GM23248 (cell line): Measurements from ENCODE around the gene ESAM. TPM values are rescaled to one million over a fixed set of nuclear protein-coding genes. Genes with fewer than 3 reads are reported as not detected.

ENCODE experiments used
- DNase-seq: peaks from one replicate; pipeline ENCODE4 v3.0.0-alpha.2; 2015
- H2AFZ ChIP-seq: fragments of 200-600 bp; sonication (generic); 2 replicates; pipeline ENCODE4 v1.6.1; 2016; ENCODE audit warnings: antibody characterized with exemption
- H3F3A ChIP-seq: fragments of 200-600 bp; sonication (generic); 2 replicates; pipeline ENCODE4 v1.6.1; 2016; ENCODE audit warnings: mild to moderate bottlenecking, antibody characterized with exemption, mixed run types; ENCODE audit not compliant: insufficient read depth
- H3K27ac ChIP-seq: fragments of 200-600 bp; sonication (generic); 2 replicates; pipeline ENCODE4 v1.5.1; 2016; ENCODE audit warnings: mild to moderate bottlenecking
- H3K27me3 ChIP-seq: fragments of 200-600 bp; sonication (generic); replicated peaks from 2 replicates; pipeline ENCODE4 v1.6.1; 2016; ENCODE audit warnings: mild to moderate bottlenecking; ENCODE audit not compliant: insufficient read depth
- H3K36me3 ChIP-seq: fragments of 200-600 bp; sonication (generic); 2 replicates; pipeline ENCODE4 v1.6.1; 2016; ENCODE audit warnings: low read depth, mild to moderate bottlenecking
- H3K4me1 ChIP-seq: fragments of 200-600 bp; sonication (generic); 2 replicates; pipeline ENCODE4 v1.6.1; 2016; ENCODE audit warnings: mild to moderate bottlenecking; ENCODE audit not compliant: insufficient read depth
- H3K4me2 ChIP-seq: fragments of 200-600 bp; sonication (generic); one replicate; pipeline ENCODE4 v1.6.1; 2016; ENCODE audit warnings: mild to moderate bottlenecking; ENCODE audit not compliant: unreplicated experiment
- H3K4me3 ChIP-seq: fragments of 200-600 bp; sonication (generic); 2 replicates; pipeline ENCODE4 v1.5.1; 2016; ENCODE audit warnings: mild to moderate bottlenecking
- H3K79me2 ChIP-seq: fragments of 200-600 bp; sonication (generic); 2 replicates; pipeline ENCODE4 v1.6.1; 2016; ENCODE audit warnings: mild to moderate bottlenecking; ENCODE audit not compliant: insufficient read depth
- H3K9ac ChIP-seq: fragments of 200-600 bp; sonication (generic); 2 replicates; pipeline ENCODE4 v1.6.1; 2016; ENCODE audit warnings: mild to moderate bottlenecking
- H3K9me2 ChIP-seq: fragments of 200-600 bp; sonication (generic); 2 replicates; pipeline ENCODE4 v1.6.1; 2016; ENCODE audit warnings: mixed run types, mild to moderate bottlenecking, moderate library complexity; ENCODE audit not compliant: insufficient read depth
- H3K9me3 ChIP-seq: fragments of 200-600 bp; sonication (generic); one replicate; pipeline ENCODE4 v1.6.1; 2017; ENCODE audit warnings: low read depth
- H4K20me1 ChIP-seq: fragments of 200-600 bp; sonication (generic); 2 replicates; pipeline ENCODE4 v1.6.0; 2016; ENCODE audit not compliant: insufficient read depth
- EZH2 ChIP-seq: fragments of 200-600 bp; sonication (generic); IDR thresholded peaks from 2 replicates; pipeline ENCODE4 v1.6.1; 2018; ENCODE audit warnings: antibody characterized with exemption, mild to moderate bottlenecking; ENCODE audit not compliant: insufficient read depth, poor library complexity, severe bottlenecking
- EZH2phosphoT487 ChIP-seq: fragments of 200-600 bp; sonication (generic); IDR thresholded peaks from 2 replicates; pipeline ENCODE4 v1.6.1; 2018; ENCODE audit warnings: antibody characterized with exemption, moderate library complexity, mild to moderate bottlenecking, low read depth; ENCODE audit not compliant: insufficient read depth
- WGBS, 2 experiments: methylation state at CpG; one replicate each; pipeline ENCODE4 v1.1.6; 2015 to 2017; ENCODE audit warnings: low lambda C conversion rate in 2 of 2, low coverage in 1 of 2; ENCODE audit errors: missing lambda C conversion rate in 2 of 2; 5-methylcytosine and 5-hydroxymethylcytosine counted together
- in situ Hi-C: fragments of 300-500 bp; cut with MboI; formaldehyde crosslinking; loops from 2 replicates; pipeline ENCODE4 v1.15.0; 2020
- polyA plus RNA-seq: library from polyadenylated mRNA; unstranded; fragments of >200 nt; fragmentation: Nextera tagmentation; extraction: Ambion mirVana; gene quantifications from 2 replicates; pipeline ENCODE4 v1.2.1, GENCODE V29; 2016
- total RNA-seq: library from RNA; depleted of rRNA; stranded (reverse); fragments of >200 nt; shearing (Covaris generic); gene quantifications from 2 replicates; pipeline ENCODE4 v1.2.3, GENCODE V29; 2014

ESAM gene
- total and polyA plus RNA-seq, 2 experiments from 2014 or later: not detected

- peaks cover 7% of the 10 kb centered on the region for H3K36me3 ChIP-seq
- in situ Hi-C loops: loop anchor here (10.0 kb wide), 1 partner anchor 88 kb away; the partner anchor contains the start of genes SIAE and SPA17
- H3K9ac ChIP-seq: peak overlapping the region; percentile 11; the same call in 1 of the 2 replicates
- peak overlapping the region; percentile 68 for H3K4me3 ChIP-seq
- H3K79me2 ChIP-seq: no peaks in the 10 kb centered on the region
- WGBS, 2 experiments: 1 to 2% methylated on average over 43 to 44 of the region's 45 CpGs
- no peaks in the 10 kb centered on the region for H3F3A ChIP-seq
- peaks cover 43% of the 10 kb centered on the region for H3K27me3 ChIP-seq
- no peak overlapping the region for H3K27ac ChIP-seq
- H3K4me2 ChIP-seq: peak overlapping the region; percentile 79
- TF ChIP-seq EZH2phosphoT487: 0 out of 2 replicates have a peak, but pooled peaks have one; percentile 44
- peak; percentile 81 for TF ChIP-seq EZH2
- peak; percentile 30 for DNase-seq
- H3K9me3 ChIP-seq: no peaks in the 10 kb centered on the region
- H2AFZ ChIP-seq: peak overlapping the region; percentile 34; the same call in 1 of the 2 replicates
- no peaks in the 10 kb centered on the region for H3K9me2 ChIP-seq
- peaks cover 7% of the 10 kb centered on the region; the same call in 1 of the 2 replicates for H3K4me1 ChIP-seq
- H4K20me1 ChIP-seq: 0 out of 2 replicates have a peak, but pooled peaks cover 4% of the 10 kb centered on the region
These were observed 600 bp upstream of the ESAM start for GRCh38 chr11:124762624-124763155.

DNA sequence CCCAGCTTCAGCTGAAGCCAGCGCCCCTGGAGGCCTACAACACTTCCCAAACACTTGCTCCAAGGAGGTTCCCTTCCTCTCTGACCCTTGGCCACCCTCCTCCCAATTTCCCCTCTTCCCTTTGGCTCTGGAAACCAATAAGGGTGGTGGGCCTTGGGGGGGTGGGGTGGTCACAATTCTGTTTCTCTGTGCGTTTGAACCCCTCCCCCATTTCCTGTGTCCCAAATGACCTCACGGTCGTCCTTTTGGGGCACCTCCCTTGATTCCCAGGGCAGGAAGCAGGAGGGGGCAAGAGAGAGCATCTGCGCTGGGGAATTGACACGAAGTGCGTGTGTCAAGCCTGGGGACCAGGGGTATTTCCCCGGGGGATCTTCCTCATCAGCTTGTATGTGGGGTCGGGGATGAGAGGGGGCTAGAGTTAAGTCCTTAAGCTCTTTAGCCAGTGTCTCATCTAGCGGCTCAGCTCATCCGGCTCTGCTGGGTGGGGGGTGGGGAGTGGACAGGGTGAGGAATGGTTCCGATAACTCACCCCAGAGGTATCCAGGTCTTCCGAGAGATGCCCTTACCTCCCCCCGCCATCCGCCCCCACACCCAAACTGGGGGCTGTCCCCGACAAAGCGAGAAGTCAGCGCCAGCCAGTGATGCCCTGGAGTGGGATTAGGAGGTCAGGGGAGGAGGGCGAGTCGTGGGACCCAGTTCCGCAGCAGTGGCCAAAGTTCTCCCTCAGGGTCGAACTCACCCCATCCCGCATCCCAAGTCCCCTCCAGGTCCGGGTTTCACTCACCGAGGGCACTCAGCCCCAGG, 587 bp downstream of the ESAM start:
- Histone ChIP-seq H3K4me2 (peak overlapping the region; percentile 79), H3K9ac (no peak overlapping the region), H2AFZ (no peak overlapping the region), H3K9me3 (no peaks in the 10 kb centered on the region), H3K79me2 (no peaks in the 10 kb centered on the region), H3K4me1 (peaks cover 7% of the 10 kb centered on the region; the same call in 1 of the 2 replicates), H4K20me1 (0 out of 2 replicates have a peak, but pooled peaks cover 4% of the 10 kb centered on the region), H3K27ac (no peak overlapping the region), H3K4me3 (peak overlapping the region; percentile 68), H3K9me2 (no peaks in the 10 kb centered on the region), H3F3A (no peaks in the 10 kb centered on the region), H3K27me3 (peaks cover 55% of the 10 kb centered on the region), H3K36me3 (no peaks in the 10 kb centered on the region)
- in situ Hi-C loops: loop anchor here (10.0 kb wide), 1 partner anchor 87 kb away; the partner anchor contains the start of genes SIAE and SPA17
- WGBS, 2 experiments: 19 to 32% methylated on average over 18 to 25 of the region's 25 CpGs
- TF ChIP-seq EZH2phosphoT487: no peak
- peak; percentile 2 for TF ChIP-seq EZH2
- DNase-seq: no peak

- H3K27me3 ChIP-seq: peaks cover 60% of the 10 kb centered on the region
- WGBS, 2 experiments: 81 to 93% methylated on average over 3 of the region's 3 CpGs
- in situ Hi-C loops: loop anchor here (10.0 kb wide), 1 partner anchor 86 kb away; the partner anchor contains the start of genes SIAE and SPA17
These were observed 1.3 kb downstream of the ESAM start for GRCh38 chr11:124760806-124761205.

DNA sequence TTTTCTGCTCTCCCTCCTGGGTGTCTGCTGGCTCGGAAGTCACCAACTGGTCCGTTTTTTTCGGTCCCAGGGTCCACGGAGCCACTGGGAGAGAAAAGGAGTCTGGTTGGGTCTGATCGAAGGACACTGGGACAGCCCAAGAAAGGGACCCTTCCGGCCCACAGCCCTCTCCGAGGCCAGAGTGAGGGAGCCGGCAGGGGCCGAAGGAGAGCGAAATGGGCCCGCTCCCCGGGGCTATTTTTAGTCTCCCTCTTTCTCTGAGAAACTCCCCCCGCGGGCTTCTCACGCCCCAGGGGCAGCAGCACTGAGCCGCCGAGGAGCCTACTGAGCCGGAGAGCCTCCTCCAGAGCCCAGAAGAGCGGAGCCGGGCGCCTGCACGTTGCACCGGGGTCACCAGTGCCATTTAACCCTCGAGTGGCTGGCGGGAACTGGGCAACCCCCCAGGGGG, 1.9 kb downstream of the ESAM start:
- Histone ChIP-seq H2AFZ (no peak overlapping the region), H3K4me3 (no peak overlapping the region), H3K27ac (no peak overlapping the region), H3K4me1 (peaks cover 7% of the 10 kb centered on the region; the same call in 1 of the 2 replicates), H4K20me1 (0 out of 2 replicates have a peak, but pooled peaks cover under 1% of the 10 kb centered on the region), H3K36me3 (no peaks in the 10 kb centered on the region), H3K79me2 (no peaks in the 10 kb centered on the region), H3K9me2 (no peaks in the 10 kb centered on the region), H3K4me2 (no peak overlapping the region), H3F3A (no peaks in the 10 kb centered on the region), H3K9ac (no peak overlapping the region), H3K27me3 (peaks cover 60% of the 10 kb centered on the region), H3K9me3 (no peaks in the 10 kb centered on the region)
- in situ Hi-C loops: loop anchor here (10.0 kb wide), 1 partner anchor 85 kb away; the partner anchor contains the start of genes SIAE and SPA17
- no peak for DNase-seq
- 29% methylated on average over 25 of the region's 25 CpGs for WGBS, 2 experiments
- TF ChIP-seq EZH2: no peak

More at GRCh38 chr11:124760806-124761205, 1.3 kb downstream of the ESAM start:
- H3K27ac ChIP-seq: no peak overlapping the region
- H2AFZ ChIP-seq: no peak overlapping the region
- no peak overlapping the region for H3K9ac ChIP-seq
- no peaks in the 10 kb centered on the region for H3K36me3 ChIP-seq
- no peak overlapping the region for H3K4me3 ChIP-seq
- peaks cover 7% of the 10 kb centered on the region; the same call in 1 of the 2 replicates for H3K4me1 ChIP-seq
- H3K9me3 ChIP-seq: no peaks in the 10 kb centered on the region
- H3K79me2 ChIP-seq: no peaks in the 10 kb centered on the region
- 0 out of 2 replicates have a peak, but pooled peaks cover 4% of the 10 kb centered on the region for H4K20me1 ChIP-seq
- DNase-seq: no peak
- H3F3A ChIP-seq: no peaks in the 10 kb centered on the region
- no peak overlapping the region for H3K4me2 ChIP-seq
- H3K9me2 ChIP-seq: no peaks in the 10 kb centered on the region
- no peak for TF ChIP-seq EZH2
- TF ChIP-seq EZH2phosphoT487: no peak
